ENCODE measurements around the gene CPM.

- TF ChIP-seq CTCF (IDR thresholded peaks at IDR 0.05) (no peak), POLR2A (IDR thresholded peaks at IDR 0.05) (no peak), EP300 (IDR thresholded peaks at IDR 0.05) (no peak)
Observed at GRCh38 chr12:68940731-68941130, 7.8 kb upstream of the CPM start.
